ENCODE data around the gene ANGPTL7.

The ANGPTL7 gene

GRCh38 chr1:11153184-11153583, 36.0 kb upstream of the ANGPTL7 start (continued):
- TF ChIP-seq ZNF280C (tag by site-specific recombination; IDR thresholded peaks at IDR 0.05) (no peak), ZNF335 (tag by site-specific recombination; conservative IDR thresholded peaks at IDR 0.05) (no peak), ZNF621 (tag by site-specific recombination; IDR thresholded peaks at IDR 0.05) (no peak), SCRT1 (tag by site-specific recombination; IDR thresholded peaks at IDR 0.05; ENCODE audit: borderline replicate concordance) (no peak)

GRCh38 chr1:11156441-11156840, 32.7 kb upstream of the ANGPTL7 start:
- Histone ChIP-seq H3K4me1 (ENCODE audit: control insufficient read depth, insufficient read depth, low read length) (no peaks in the 10 kb centered on the region), H3K4me3 (ENCODE audit: low read depth, low read length) (no peak overlapping the region), H3K9me3 (ENCODE audit: control insufficient read depth, insufficient read depth, low read depth, low read length) (no peaks in the 10 kb centered on the region), H3K36me3 (ENCODE audit: control insufficient read depth in 2 of 2, insufficient read depth in 1 of 2, low read length in 2 of 2) (peaks cover 18 to 79% of the 10 kb centered on the region in 2 experiments), H3K27ac (ENCODE audit: extremely low read depth, low read depth, low read length) (no peak overlapping the region)
- TF ChIP-seq ZNF362 (tag by site-specific recombination; IDR thresholded peaks at IDR 0.05) (no peak), ZNF660 (tag by site-specific recombination; IDR thresholded peaks at IDR 0.05) (no peak), MYNN (tag by site-specific recombination; IDR thresholded peaks at IDR 0.05; ENCODE audit: borderline replicate concordance) (no peak), ZNF121 (tag by site-specific recombination; IDR thresholded peaks at IDR 0.05) (no peak), BCL11B (tag by site-specific recombination; IDR thresholded peaks at IDR 0.05; ENCODE audit: low read depth) (no peak), GLIS1 (tag by site-specific recombination; IDR thresholded peaks at IDR 0.05) (no peak), ZNF548 (tag by site-specific recombination; IDR thresholded peaks at IDR 0.05) (no peak), ZNF692 (tag by site-specific recombination; IDR thresholded peaks at IDR 0.05) (no peak), PRDM2 (tag by site-specific recombination; IDR thresholded peaks at IDR 0.05; ENCODE audit: borderline replicate concordance) (no peak), INSM2 (tag by site-specific recombination; IDR thresholded peaks at IDR 0.05) (no peak), ZNF791 (tag by site-specific recombination; IDR thresholded peaks at IDR 0.05) (no peak), YY2 (tag by site-specific recombination; IDR thresholded peaks at IDR 0.05) (no peak), ZSCAN5A (tag by site-specific recombination; IDR thresholded peaks at IDR 0.05) (no peak), ZNF37A (tag by site-specific recombination; IDR thresholded peaks at IDR 0.05) (no peak), ZNF354C (tag by site-specific recombination; IDR thresholded peaks at IDR 0.05; ENCODE audit: borderline replicate concordance, low read depth) (no peak), ZNF223 (tag by site-specific recombination; IDR thresholded peaks at IDR 0.05) (no peak), KLF7 (tag by site-specific recombination; IDR thresholded peaks at IDR 0.05; ENCODE audit: borderline replicate concordance) (no peak), ZNF600 (tag by site-specific recombination; IDR thresholded peaks at IDR 0.05) (no peak)
- ChIA-PET CTCF (interaction anchor here (1.0 kb wide), 1 partner anchor 13 kb away, joined by 4 read pairs; no protein-coding TSS in a partner anchor), POLR2A (no interaction called here)

All from HEK293 (cell line).